ENCODE results near the gene MYO1E. TPM values are rescaled to one million over a fixed set of nuclear protein-coding genes. Genes with fewer than 3 reads are reported as not detected.

Gene MYO1E
- total and polyA plus RNA-seq, 4 donors, result 6.7 to 70.9 (median 21.6) TPM

GRCh38 chr15:59208613-59209249 lies 163.9 kb downstream of the MYO1E start:
- no peak overlapping the region for H3K27ac ChIP-seq (ENCODE audit: low read depth in 1 of 2, low read length in 2 of 2)
- DNase-seq (ENCODE audit: low spot score), result no peak
- no peaks in the 10 kb centered on the region for H3K9me3 ChIP-seq (ENCODE audit: control insufficient read depth in 4 of 4, low read length in 3 of 4)
- no peak overlapping the region for H3K9ac ChIP-seq (ENCODE audit: low read depth in 1 of 2, low read length in 2 of 2)
- no peaks in the 10 kb centered on the region for H3K4me1 ChIP-seq (ENCODE audit: control insufficient read depth in 4 of 4, insufficient read depth in 4 of 4, low read length in 3 of 4)
- TF ChIP-seq FOXA2 (IDR thresholded peaks at IDR 0.05) (no peak), RXRA (IDR thresholded peaks at IDR 0.05) (no peak), GABPA (IDR thresholded peaks at IDR 0.05 in 1 of 2, conservative IDR thresholded peaks at IDR 0.05 in 1 of 2) (no peak), FOXA1 (IDR thresholded peaks at IDR 0.05) (no peak), NR2F2 (IDR thresholded peaks at IDR 0.05) (no peak), MAX (IDR thresholded peaks at IDR 0.05) (no peak), CTCF (IDR thresholded peaks at IDR 0.05; ENCODE audit: low read depth, low read length, missing input control) (no peak), HNF4G (IDR thresholded peaks at IDR 0.05) (no peak), EGR1 (IDR thresholded peaks at IDR 0.05; ENCODE audit: low read depth in 2 of 2) (no peak), RAD21 (IDR thresholded peaks at IDR 0.05) (no peak), JUND (IDR thresholded peaks at IDR 0.05) (no peak)
- peaks cover 7 to 65% (median 38%) of the 10 kb centered on the region in 4 donors for H3K36me3 ChIP-seq (ENCODE audit: control insufficient read depth in 4 of 4, insufficient read depth in 3 of 4, low read depth in 1 of 4, low read length in 3 of 4)
- H3K4me3 ChIP-seq (ENCODE audit: low read depth in 1 of 3, low read length in 3 of 3), result no peak overlapping the region
- 98% methylated on average over 7 of the region's 7 CpGs for WGBS
- no peaks in the 10 kb centered on the region for H3K27me3 ChIP-seq (ENCODE audit: control insufficient read depth in 4 of 4, insufficient read depth in 4 of 4, low read length in 3 of 4)

GRCh38 chr15:59206623-59207183 lies 166.0 kb downstream of the MYO1E start, which contains the start of gene LDHAL6B:
Gene LDHAL6B, plus strand, starts transcription at chr15:59206843. Its CDS starts 98 bp downstream, at chr15:59206941.
- 98% methylated on average over 30 of the region's 30 CpGs for WGBS
- H3K36me3 ChIP-seq (ENCODE audit: control insufficient read depth in 4 of 4, insufficient read depth in 3 of 4, low read depth in 1 of 4, low read length in 3 of 4), result peaks cover 4 to 71% (median 48%) of the 10 kb centered on the region in 4 donors
- H3K9ac ChIP-seq (ENCODE audit: low read depth in 1 of 2, low read length in 2 of 2), result no peak within 1 kb of the TSS
- TF ChIP-seq EGR1 (IDR thresholded peaks at IDR 0.05; ENCODE audit: low read depth in 2 of 2) (no peak), SP1 (IDR thresholded peaks at IDR 0.05) (no peak), FOXA2 (IDR thresholded peaks at IDR 0.05) (no peak), CTCF (IDR thresholded peaks at IDR 0.05; ENCODE audit: low read depth, low read length, missing input control) (no peak), ATF3 (IDR thresholded peaks at IDR 0.05) (no peak), HNF4G (IDR thresholded peaks at IDR 0.05) (no peak), HNF4A (conservative IDR thresholded peaks at IDR 0.05) (no peak), REST (IDR thresholded peaks at IDR 0.05) (no peak), MAX (IDR thresholded peaks at IDR 0.05) (no peak), JUND (IDR thresholded peaks at IDR 0.05) (no peak), RAD21 (IDR thresholded peaks at IDR 0.05) (no peak), GABPA (IDR thresholded peaks at IDR 0.05 in 1 of 2, conservative IDR thresholded peaks at IDR 0.05 in 1 of 2) (no peak), NR2F2 (IDR thresholded peaks at IDR 0.05) (no peak), TAF1 (conservative IDR thresholded peaks at IDR 0.05) (no peak), RXRA (IDR thresholded peaks at IDR 0.05) (no peak), ZBTB33 (IDR thresholded peaks at IDR 0.05) (no peak), FOXA1 (IDR thresholded peaks at IDR 0.05) (no peak), YY1 (IDR thresholded peaks at IDR 0.05) (no peak)
- no peaks in the 10 kb centered on the region for H3K4me1 ChIP-seq (ENCODE audit: control insufficient read depth in 4 of 4, insufficient read depth in 4 of 4, low read length in 3 of 4)
- no peak within 1 kb of the TSS for H3K27ac ChIP-seq (ENCODE audit: low read depth in 1 of 2, low read length in 2 of 2)
- DNase-seq (ENCODE audit: low spot score), result no peak
- H3K27me3 ChIP-seq (ENCODE audit: control insufficient read depth in 4 of 4, insufficient read depth in 4 of 4, low read length in 3 of 4), result no peaks in the 10 kb centered on the region
- no peak within 1 kb of the TSS for H3K4me3 ChIP-seq (ENCODE audit: low read depth in 1 of 3, low read length in 3 of 3)
- no peaks in the 10 kb centered on the region for H3K9me3 ChIP-seq (ENCODE audit: control insufficient read depth in 4 of 4, low read length in 3 of 4)

Data from liver (tissue), 9 donors.